PC-9 (cell line): ENCODE data around the gene TNFSF11.

Source experiments
- CTCF ChIP-seq: fragments of 200-600 bp; sonication (generic); conservative IDR thresholded peaks from 2 replicates; pipeline ENCODE4 v1.6.1; 2017; ENCODE audit warnings: mixed run types, antibody characterized with exemption, mild to moderate bottlenecking, moderate library complexity
- EZH2 ChIP-seq: fragments of 200-600 bp; sonication (generic); IDR thresholded peaks from 2 replicates; pipeline ENCODE4 v1.8.0; 2017; ENCODE audit warnings: antibody characterized with exemption, low read depth

- TF ChIP-seq CTCF (no peak), EZH2 (no peak)
Observed at GRCh38 chr13:42592915-42593900, 19.3 kb downstream of the TNFSF11 start.
